Esophagus squamous epithelium (tissue), 4 donors: ENCODE data around the gene ALDH1A3.

ENCODE experiments used
- POLR2A ChIP-seq, 4 donors: fragments of 450-650 bp; IDR thresholded peaks; one replicate each; pipeline ENCODE4 v1.6.1; 2017; ENCODE audit warnings: antibody characterized with exemption in 4 of 4, mild to moderate bottlenecking in 4 of 4, moderate library complexity in 3 of 4
- TF ChIP-seq, protein P1 (sequence below), 6 experiments: fragments of 450-650 bp in 4 of 6; fragments of 200-600 bp in 2 of 6; sonication (generic) in 2 of 6; IDR thresholded peaks; one replicate each; pipeline ENCODE4 v1.5.1; 2016 to 2019; ENCODE audit warnings: antibody characterized with exemption in 6 of 6, mild to moderate bottlenecking in 4 of 6, moderate library complexity in 4 of 6

DNA sequence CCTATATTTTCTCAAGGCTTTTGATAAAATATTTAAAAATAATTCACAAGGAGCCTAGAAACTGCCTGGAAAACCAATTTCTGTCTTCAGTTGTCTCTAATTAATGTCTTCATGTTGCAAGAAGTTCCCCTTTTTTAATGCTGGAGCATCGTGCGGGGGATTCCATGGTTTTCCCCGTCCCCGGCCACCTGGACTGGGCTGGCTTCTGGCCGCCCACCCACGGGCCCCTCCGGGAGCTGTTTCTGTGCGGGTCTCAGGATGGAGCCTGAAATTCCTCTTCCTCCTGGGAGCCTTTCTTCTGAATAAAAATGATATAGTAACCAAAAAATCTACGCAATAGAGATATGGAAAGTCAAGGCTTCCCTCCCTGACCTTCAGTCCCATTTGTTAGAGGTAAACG lies 31.5 kb downstream of the ALDH1A3 start:
- TF ChIP-seq, protein P1, sequence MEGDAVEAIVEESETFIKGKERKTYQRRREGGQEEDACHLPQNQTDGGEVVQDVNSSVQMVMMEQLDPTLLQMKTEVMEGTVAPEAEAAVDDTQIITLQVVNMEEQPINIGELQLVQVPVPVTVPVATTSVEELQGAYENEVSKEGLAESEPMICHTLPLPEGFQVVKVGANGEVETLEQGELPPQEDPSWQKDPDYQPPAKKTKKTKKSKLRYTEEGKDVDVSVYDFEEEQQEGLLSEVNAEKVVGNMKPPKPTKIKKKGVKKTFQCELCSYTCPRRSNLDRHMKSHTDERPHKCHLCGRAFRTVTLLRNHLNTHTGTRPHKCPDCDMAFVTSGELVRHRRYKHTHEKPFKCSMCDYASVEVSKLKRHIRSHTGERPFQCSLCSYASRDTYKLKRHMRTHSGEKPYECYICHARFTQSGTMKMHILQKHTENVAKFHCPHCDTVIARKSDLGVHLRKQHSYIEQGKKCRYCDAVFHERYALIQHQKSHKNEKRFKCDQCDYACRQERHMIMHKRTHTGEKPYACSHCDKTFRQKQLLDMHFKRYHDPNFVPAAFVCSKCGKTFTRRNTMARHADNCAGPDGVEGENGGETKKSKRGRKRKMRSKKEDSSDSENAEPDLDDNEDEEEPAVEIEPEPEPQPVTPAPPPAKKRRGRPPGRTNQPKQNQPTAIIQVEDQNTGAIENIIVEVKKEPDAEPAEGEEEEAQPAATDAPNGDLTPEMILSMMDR (IDR thresholded peaks at IDR 0.05), result no peak
- TF ChIP-seq POLR2A (IDR thresholded peaks at IDR 0.05), result no peak
